ENCODE data around the gene ATP1A3. TPM values are rescaled to one million over a fixed set of nuclear protein-coding genes. Genes with fewer than 3 reads are reported as not detected.

The ATP1A3 gene
- total and polyA plus RNA-seq, 4 experiments from 2014 or later, result 0.89 to 3.5 (median 1.8) TPM

GRCh38 chr19:42010245-42011126, 16.5 kb upstream of the ATP1A3 start:
- Histone ChIP-seq H3K9me3 (ENCODE audit: control insufficient read depth in 1 of 2, low read length in 2 of 2) (no peaks in the 10 kb centered on the region), H3K4me3 (ENCODE audit: low read length in 2 of 2) (no peak overlapping the region), H3K27ac (ENCODE audit: low read depth, low read length) (no peak overlapping the region), H3K27me3 (ENCODE audit: insufficient read depth, low read length) (no peaks in the 10 kb centered on the region), H3K4me1 (ENCODE audit: insufficient read depth, low read length) (no peaks in the 10 kb centered on the region), H3K36me3 (ENCODE audit: insufficient read depth, low read length) (no peaks in the 10 kb centered on the region)
- Mint-ChIP-seq H3K4me1 (no peaks in the 10 kb centered on the region), H3K27me3 (peaks cover 4 to 5% of the 10 kb centered on the region in 2 donors), H3K9me3 (no peaks in the 10 kb centered on the region), H3K27ac (no peak overlapping the region), H3K36me3 (no peaks in the 10 kb centered on the region), H3K4me3 (no peak overlapping the region)
- POLR2A ChIA-PET (ENCODE audit: partially characterized antibody), result no interaction called here
- CTCF ChIA-PET (ENCODE audit: partially characterized antibody), result interaction anchor here (1.1 kb wide), 1 partner anchor 19 kb away, joined by 4 read pairs; no protein-coding TSS in a partner anchor
- no peak for DNase-seq
- intact Hi-C loops (cut with micrococcal nuclease), result no loop called here

GRCh38 chr19:42006569-42006968, 12.5 kb upstream of the ATP1A3 start:
- intact Hi-C loops (cut with micrococcal nuclease), result no loop called here
- no peak overlapping the region for H3K4me3 Mint-ChIP-seq

GRCh38 chr19:42005504-42005903, 11.5 kb upstream of the ATP1A3 start:
- H3K27me3 ChIP-seq (ENCODE audit: insufficient read depth, low read length), result no peaks in the 10 kb centered on the region
- intact Hi-C loops (cut with micrococcal nuclease), result no loop called here
- Mint-ChIP-seq H3K4me1 (peaks cover 0 to 3% (median 0%) of the 10 kb centered on the region in 4 donors), H3K27ac (no peak overlapping the region), H3K4me3 (no peak overlapping the region), H3K27me3 (peaks cover 19 to 28% of the 10 kb centered on the region in 2 donors), H3K36me3 (no peaks in the 10 kb centered on the region), H3K9me3 (no peaks in the 10 kb centered on the region)
- POLR2A ChIA-PET (ENCODE audit: partially characterized antibody), result no interaction called here
- no peak overlapping the region for H3K27ac ChIP-seq (ENCODE audit: low read depth, low read length)
- no peaks in the 10 kb centered on the region for H3K36me3 ChIP-seq (ENCODE audit: insufficient read depth, low read length)
- DNase-seq, result no peak
- H3K4me1 ChIP-seq (ENCODE audit: insufficient read depth, low read length), result no peaks in the 10 kb centered on the region
- H3K9me3 ChIP-seq (ENCODE audit: control insufficient read depth in 1 of 2, low read length in 2 of 2), result no peaks in the 10 kb centered on the region
- CTCF ChIA-PET (ENCODE audit: partially characterized antibody), result no interaction called here
- H3K4me3 ChIP-seq (ENCODE audit: low read length in 2 of 2), result no peak overlapping the region

More at GRCh38 chr19:42006569-42006968, 12.5 kb upstream of the ATP1A3 start:
- Histone ChIP-seq H3K4me1 (ENCODE audit: insufficient read depth, low read length) (no peaks in the 10 kb centered on the region), H3K27me3 (ENCODE audit: insufficient read depth, low read length) (no peaks in the 10 kb centered on the region), H3K27ac (ENCODE audit: low read depth, low read length) (no peak overlapping the region), H3K4me3 (ENCODE audit: low read length in 2 of 2) (no peak overlapping the region), H3K9me3 (ENCODE audit: control insufficient read depth in 1 of 2, low read length in 2 of 2) (no peaks in the 10 kb centered on the region), H3K36me3 (ENCODE audit: insufficient read depth, low read length) (no peaks in the 10 kb centered on the region)
- CTCF ChIA-PET (ENCODE audit: partially characterized antibody), result no interaction called here
- no peak for DNase-seq
- Mint-ChIP-seq H3K27ac (no peak overlapping the region), H3K9me3 (no peaks in the 10 kb centered on the region), H3K27me3 (peaks cover 15 to 20% of the 10 kb centered on the region in 2 donors), H3K4me1 (peaks cover 0 to 3% (median 0%) of the 10 kb centered on the region in 4 donors), H3K36me3 (no peaks in the 10 kb centered on the region)
- POLR2A ChIA-PET (ENCODE audit: partially characterized antibody), result no interaction called here

- Histone ChIP-seq H3K27me3 (ENCODE audit: insufficient read depth, low read length) (peaks cover 8% of the 10 kb centered on the region), H3K36me3 (ENCODE audit: insufficient read depth, low read length) (no peaks in the 10 kb centered on the region), H3K4me1 (ENCODE audit: insufficient read depth, low read length) (no peaks in the 10 kb centered on the region), H3K9me3 (ENCODE audit: control insufficient read depth in 1 of 2, low read length in 2 of 2) (no peaks in the 10 kb centered on the region), H3K27ac (ENCODE audit: low read depth, low read length) (no peak overlapping the region), H3K4me3 (ENCODE audit: low read length in 2 of 2) (no peak overlapping the region)
- Mint-ChIP-seq H3K27me3 (peaks cover 31 to 40% of the 10 kb centered on the region in 2 donors), H3K36me3 (no peaks in the 10 kb centered on the region), H3K4me1 (peaks cover 4 to 8% (median 6%) of the 10 kb centered on the region in 4 donors), H3K27ac (no peak overlapping the region), H3K9me3 (no peaks in the 10 kb centered on the region), H3K4me3 (no peak overlapping the region)
- ChIA-PET POLR2A (ENCODE audit: partially characterized antibody) (no interaction called here), CTCF (ENCODE audit: partially characterized antibody) (no interaction called here)
- intact Hi-C loops (cut with micrococcal nuclease), result no loop called here
- no peak for DNase-seq
These were observed 9.7 kb upstream of the ATP1A3 start for GRCh38 chr19:42003506-42004294.

GRCh38 chr19:41999878-42000208, 5.8 kb upstream of the ATP1A3 start:
- Histone ChIP-seq H3K27me3 (ENCODE audit: insufficient read depth, low read length) (peaks cover 30% of the 10 kb centered on the region), H3K4me1 (ENCODE audit: insufficient read depth, low read length) (peaks cover 15% of the 10 kb centered on the region), H3K9me3 (ENCODE audit: control insufficient read depth in 1 of 2, low read length in 2 of 2) (no peaks in the 10 kb centered on the region), H3K4me3 (ENCODE audit: low read length in 2 of 2) (no peak overlapping the region), H3K36me3 (ENCODE audit: insufficient read depth, low read length) (no peaks in the 10 kb centered on the region), H3K27ac (ENCODE audit: low read depth, low read length) (no peak overlapping the region)
- ChIA-PET POLR2A (ENCODE audit: partially characterized antibody) (no interaction called here), CTCF (ENCODE audit: partially characterized antibody) (interaction anchor here (1.5 kb wide), 2 partner anchors 29 to 35 kb away, joined by 3 to 4 read pairs; no protein-coding TSS in a partner anchor)
- DNase-seq, result no peak
- Mint-ChIP-seq H3K4me1 (peaks cover 14 to 36% (median 22%) of the 10 kb centered on the region in 4 donors), H3K9me3 (peaks cover 0 to 2% (median 0%) of the 10 kb centered on the region in 8 donors), H3K36me3 (no peaks in the 10 kb centered on the region), H3K27ac (peak overlapping the region in 1 of 7 donors; percentile 9), H3K27me3 (peaks cover 50 to 61% of the 10 kb centered on the region in 2 donors), H3K4me3 (peak overlapping the region in 2 of 8 donors; percentile 27 to 81)
- intact Hi-C loops (cut with micrococcal nuclease), result no loop called here

GRCh38 chr19:41999071-41999877, 5.2 kb upstream of the ATP1A3 start:
- H3K27ac Mint-ChIP-seq, result peak overlapping the region in 1 of 7 donors; percentile 9
- ChIA-PET CTCF (ENCODE audit: partially characterized antibody) (interaction anchor here (1.5 kb wide), 2 partner anchors 30 to 36 kb away, joined by 3 to 4 read pairs; no protein-coding TSS in a partner anchor), POLR2A (ENCODE audit: partially characterized antibody) (no interaction called here)
- Histone ChIP-seq H3K36me3 (ENCODE audit: insufficient read depth, low read length) (no peaks in the 10 kb centered on the region), H3K4me1 (ENCODE audit: insufficient read depth, low read length) (peaks cover 20% of the 10 kb centered on the region), H3K27ac (ENCODE audit: low read depth, low read length) (no peak overlapping the region), H3K9me3 (ENCODE audit: control insufficient read depth in 1 of 2, low read length in 2 of 2) (no peaks in the 10 kb centered on the region), H3K4me3 (ENCODE audit: low read length in 2 of 2) (no peak overlapping the region), H3K27me3 (ENCODE audit: insufficient read depth, low read length) (peaks cover 33% of the 10 kb centered on the region)
- intact Hi-C loops (cut with micrococcal nuclease), result no loop called here
- H3K27me3 Mint-ChIP-seq, result peaks cover 52 to 64% of the 10 kb centered on the region in 2 donors
- H3K4me1 Mint-ChIP-seq, result peaks cover 18 to 41% (median 23%) of the 10 kb centered on the region in 4 donors
- H3K9me3 Mint-ChIP-seq, result peaks cover 0 to 2% (median 0%) of the 10 kb centered on the region in 8 donors
- no peaks in the 10 kb centered on the region for H3K36me3 Mint-ChIP-seq
- DNase-seq, result no peak
- peak overlapping the region in 7 of 8 donors; percentile 14 to 81 (median 55) for H3K4me3 Mint-ChIP-seq
